Liver (tissue), 3 donors: ENCODE data around the gene BMP10.

Experiments used
- ATF3 ChIP-seq: IDR thresholded peaks from 2 replicates; pipeline ENCODE4 v1.6.1; 2016; ENCODE audit warnings: antibody characterized with exemption
- CTCF ChIP-seq: fragments of 150-350 bp; IDR thresholded peaks from 2 replicates; pipeline ENCODE4 v1.5.1; 2017; ENCODE audit warnings: improper control_type of control experiment, low read depth, low read length; ENCODE audit not compliant: missing input control
- EGR1 ChIP-seq, 2 donors: IDR thresholded peaks; 2 replicates each; pipeline ENCODE4 v1.6.1; 2016 to 2018; ENCODE audit warnings: antibody characterized with exemption in 2 of 2, low read depth in 2 of 2
- GABPA ChIP-seq, 2 donors: IDR thresholded peaks in 1 of 2; conservative IDR thresholded peaks in 1 of 2; 2 replicates each; pipeline ENCODE4 v1.6.1; 2016; ENCODE audit warnings: antibody characterized with exemption in 2 of 2, mild to moderate bottlenecking in 1 of 2, moderate library complexity in 1 of 2
- JUND ChIP-seq, 2 donors: IDR thresholded peaks; 2 replicates each; pipeline ENCODE4 v1.6.1; 2016; ENCODE audit warnings: antibody characterized with exemption in 2 of 2
- MAX ChIP-seq: IDR thresholded peaks from 2 replicates; pipeline ENCODE4 v1.6.1; 2016; ENCODE audit warnings: antibody characterized with exemption
- RAD21 ChIP-seq, 2 donors: IDR thresholded peaks; 2 replicates each; pipeline ENCODE4 v1.6.1; 2016; ENCODE audit warnings: antibody characterized with exemption in 2 of 2, mild to moderate bottlenecking in 2 of 2
- RXRA ChIP-seq, 2 donors: IDR thresholded peaks; 2 replicates each; pipeline ENCODE4 v1.6.1; 2017 to 2018; ENCODE audit warnings: antibody characterized with exemption in 2 of 2, mild to moderate bottlenecking in 1 of 2
- TAF1 ChIP-seq: conservative IDR thresholded peaks from 2 replicates; pipeline ENCODE4 v1.6.1; 2016; ENCODE audit warnings: antibody characterized with exemption, mild to moderate bottlenecking
- YY1 ChIP-seq: IDR thresholded peaks from 2 replicates; pipeline ENCODE4 v1.6.1; 2016; ENCODE audit warnings: antibody characterized with exemption, mild to moderate bottlenecking
- ZBTB33 ChIP-seq: IDR thresholded peaks from 2 replicates; pipeline ENCODE4 v1.6.1; 2016; ENCODE audit warnings: antibody characterized with exemption
- donor health status: healthy.
- donor health status: healthy.

- TF ChIP-seq CTCF = no peak
- TF ChIP-seq TAF1 = no peak
- TF ChIP-seq ZBTB33 = no peak
- TF ChIP-seq EGR1 (IDR thresholded peaks at IDR 0.05; ENCODE audit: low read depth in 2 of 2) = no peak
- no peak for TF ChIP-seq ATF3
- TF ChIP-seq RXRA (IDR thresholded peaks at IDR 0.05) = no peak
- no peak for TF ChIP-seq YY1
- TF ChIP-seq GABPA (IDR thresholded peaks at IDR 0.05 in 1 of 2, conservative IDR thresholded peaks at IDR 0.05 in 1 of 2) = no peak
- no peak for TF ChIP-seq RAD21 (IDR thresholded peaks at IDR 0.05)
- no peak for TF ChIP-seq MAX
- no peak for TF ChIP-seq JUND (IDR thresholded peaks at IDR 0.05)
Measured at GRCh38 chr2:68911246-68911645, 40.0 kb upstream of the BMP10 start.
